HCT116 (cell line): ENCODE data around the gene BCL2L15. TPM values are rescaled to one million over a fixed set of nuclear protein-coding genes. Genes with fewer than 3 reads are reported as not detected.

Experiments
- ATAC-seq: fragments of 200-7000 bp; cut with Tn5 transposase; 2 replicates; pipeline ENCODE4 v1.9.1; 2020; ENCODE audit warnings: mild to moderate bottlenecking, moderate library complexity
- BruUV-seq: library from RNA; stranded (reverse); fragments of 400-500 nt; replicated peaks from 2 replicates; lab custom pipeline; 2021; lab: Mats Ljungman, UMichigan
- CTCF ChIA-PET: fragments of 300-600 bp; sonication (Branson Sonifier 250); formaldehyde crosslinking; loops from one replicate; lab custom pipeline; 2021; ENCODE audit warnings: antibody characterized with exemption; lab: Charles Lee
- POLR2A ChIA-PET: fragments of 300-600, 350-600 bp; sonication (Branson Sonifier 250); formaldehyde crosslinking; loops from one replicate; lab custom pipeline; 2021; ENCODE audit warnings: antibody characterized with exemption; lab: Charles Lee
- RAD21 ChIA-PET, 2 experiments: fragments of 300-600 bp; sonication (Branson Sonifier 250); formaldehyde crosslinking; loops; one replicate each; lab custom pipeline; 2023; ENCODE audit warnings: low total read pairs in 2 of 2; ENCODE audit not compliant: uncharacterized antibody in 2 of 2, unreplicated experiment in 2 of 2, low non-redundant PET in 1 of 2; lab: Charles Lee
- DNase-seq: peaks from one replicate; pipeline ENCODE4 v3.0.0-alpha.2; 2010; ENCODE audit warnings: low read depth, low spot score
- H2AFZ ChIP-seq: fragments of 200-600 bp; shearing (Covaris generic), sonication (generic); 2 replicates; pipeline ENCODE4 v1.6.1; 2017; ENCODE audit warnings: low read depth, mixed run types, mixed read lengths, antibody characterized with exemption, low read length; ENCODE audit not compliant: poor library complexity, severe bottlenecking
- H3K27ac ChIP-seq: 2 replicates; pipeline ENCODE4 v1.5.1; 2012; ENCODE audit warnings: low read depth, low read length
- H3K27me3 ChIP-seq: fragments of 200-600 bp; sonication (generic); 2 replicates; pipeline ENCODE4 v1.6.1; 2016; ENCODE audit warnings: mixed run types, low read length, mixed read lengths; ENCODE audit not compliant: insufficient read depth
- H3K36me3 ChIP-seq, 2 experiments: fragments of 200-500 bp in 1 of 2; fragments of 200-600 bp in 1 of 2; sonication (Bioruptor generic) in 1 of 2; sonication (generic) in 1 of 2; 2 replicates each; pipeline versions ENCODE4 v1.5.1 to v1.6.1; 2014 to 2016; ENCODE audit warnings: low read length in 2 of 2, inconsistent platforms in 1 of 2, mixed read lengths in 1 of 2, mixed run types in 1 of 2; ENCODE audit not compliant: insufficient read depth in 2 of 2, control insufficient read depth in 1 of 2
- H3K4me1 ChIP-seq, 2 experiments: fragments of 200-600 bp in 1 of 2; sonication (generic) in 1 of 2; 2 replicates each; pipeline versions ENCODE4 v1.5.1 to v1.6.1; 2012 to 2017; ENCODE audit warnings: low read length in 2 of 2, inconsistent platforms in 1 of 2, mild to moderate bottlenecking in 1 of 2, mixed read lengths in 1 of 2, mixed run types in 1 of 2, moderate library complexity in 1 of 2; ENCODE audit not compliant: insufficient read depth in 2 of 2, control insufficient read depth in 1 of 2
- H3K4me2 ChIP-seq: fragments of 200-600 bp; sonication (generic); 2 replicates; pipeline ENCODE4 v1.6.1; 2017; ENCODE audit warnings: mixed run types, low read length, mixed read lengths
- H3K4me3 ChIP-seq, 2 experiments: fragments of 200-600 bp in 1 of 2; sonication (generic) in 1 of 2; replicated peaks in 1 of 2; 2 replicates each; pipeline ENCODE4 v1.5.1; 2011 to 2016; ENCODE audit warnings: low read length in 2 of 2, control low read depth in 1 of 2, low read depth in 1 of 2, mild to moderate bottlenecking in 1 of 2, mixed read lengths in 1 of 2, mixed run types in 1 of 2
- H3K79me2 ChIP-seq: fragments of 200-600 bp; sonication (generic); 2 replicates; pipeline ENCODE4 v1.6.1; 2017; ENCODE audit warnings: mild to moderate bottlenecking, mixed run types, low read length, moderate library complexity, mixed read lengths; ENCODE audit not compliant: insufficient read depth
- H3K9ac ChIP-seq: fragments of 200-600 bp; sonication (generic); 2 replicates; pipeline ENCODE4 v1.6.1; 2016; ENCODE audit warnings: low read length, mixed read lengths
- H3K9me2 ChIP-seq: fragments of 200-600 bp; sonication (generic), shearing (Covaris generic); 2 replicates; pipeline ENCODE4 v1.6.1; 2017; ENCODE audit warnings: mixed run types, mild to moderate bottlenecking, moderate library complexity; ENCODE audit not compliant: insufficient read depth
- H3K9me3 ChIP-seq, 2 experiments: fragments of 200-500 bp in 1 of 2; fragments of 200-600 bp in 1 of 2; sonication (Bioruptor generic) in 1 of 2; sonication (generic) in 1 of 2; 2 replicates each; pipeline ENCODE4 v1.6.1; 2014 to 2017; ENCODE audit warnings: low read length in 2 of 2, mixed read lengths in 2 of 2, inconsistent platforms in 1 of 2, low read depth in 1 of 2, mild to moderate bottlenecking in 1 of 2, mixed run types in 1 of 2, moderate library complexity in 1 of 2; ENCODE audit not compliant: control insufficient read depth in 1 of 2, insufficient read depth in 1 of 2
- H4K20me1 ChIP-seq: fragments of 200-600 bp; sonication (generic), shearing (Covaris generic); 2 replicates; pipeline ENCODE4 v1.6.1; 2017; ENCODE audit warnings: mixed run types, mild to moderate bottlenecking, moderate library complexity; ENCODE audit not compliant: insufficient read depth
- CEBPB ChIP-seq: IDR thresholded peaks from 2 replicates; pipeline ENCODE4 v1.6.1; 2012; ENCODE audit warnings: low read depth
- EZH2 ChIP-seq: fragments of 200-600 bp; sonication (generic); IDR thresholded peaks from 2 replicates; pipeline ENCODE4 v1.6.1; 2017; ENCODE audit warnings: antibody characterized with exemption, mixed run types
- JUND ChIP-seq: IDR thresholded peaks from 2 replicates; pipeline ENCODE4 v1.6.1; 2012
- SP1 ChIP-seq: IDR thresholded peaks from 2 replicates; pipeline ENCODE4 v1.6.1; 2012; ENCODE audit warnings: low read depth
- SRF ChIP-seq: IDR thresholded peaks from 2 replicates; pipeline ENCODE4 v1.6.1; 2012; ENCODE audit warnings: low read depth
- YY1 ChIP-seq: IDR thresholded peaks from 2 replicates; pipeline ENCODE4 v1.6.1; 2011; ENCODE audit warnings: low read length, low read depth, moderate library complexity, mild to moderate bottlenecking; ENCODE audit not compliant: insufficient replicate concordance; ENCODE audit errors: extremely low read depth
- intact Hi-C: fragments of 100-400 bp; cut with micrococcal nuclease; formaldehyde crosslinking; loops from 2 replicates; pipeline ENCODE4 v1.10.0; 2022
- total RNA-seq: library from RNA; stranded (reverse); gene quantifications from one replicate; pipeline ENCODE4 v1.2.1, GENCODE V29; 2021; ENCODE audit not compliant: unreplicated experiment
- TF ChIP-seq, protein P1 (sequence below): IDR thresholded peaks from 2 replicates; pipeline ENCODE4 v1.6.1; 2012
- TF ChIP-seq, protein P2 (sequence below): IDR thresholded peaks from 2 replicates; pipeline ENCODE4 v1.6.1; 2012; ENCODE audit warnings: low read depth

Gene BCL2L15
- total RNA-seq, 1 experiment from 2014 or later, result 0.54 TPM

DNA sequence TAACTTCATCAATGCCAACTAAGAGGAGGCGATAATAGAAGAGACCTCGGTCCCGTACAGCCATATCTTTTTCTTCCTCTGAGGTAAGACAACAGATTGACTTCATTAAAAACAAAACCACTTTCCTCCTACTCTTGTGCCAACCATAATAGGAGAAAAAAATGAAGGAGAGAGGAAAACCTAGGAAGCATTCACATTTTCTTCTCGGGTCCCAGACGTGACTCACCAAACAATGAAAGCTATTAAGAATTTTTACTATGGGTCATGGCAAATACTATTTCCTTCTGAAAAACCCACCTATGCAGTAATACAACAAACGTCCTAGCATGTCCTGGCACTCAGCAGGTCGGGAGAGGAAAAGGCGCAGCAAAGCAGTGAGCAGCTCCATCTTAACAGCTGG lies 8.6 kb upstream of the BCL2L15 start (continued):
- TF ChIP-seq YY1 (no peak), EZH2 (no peak)

DNA sequence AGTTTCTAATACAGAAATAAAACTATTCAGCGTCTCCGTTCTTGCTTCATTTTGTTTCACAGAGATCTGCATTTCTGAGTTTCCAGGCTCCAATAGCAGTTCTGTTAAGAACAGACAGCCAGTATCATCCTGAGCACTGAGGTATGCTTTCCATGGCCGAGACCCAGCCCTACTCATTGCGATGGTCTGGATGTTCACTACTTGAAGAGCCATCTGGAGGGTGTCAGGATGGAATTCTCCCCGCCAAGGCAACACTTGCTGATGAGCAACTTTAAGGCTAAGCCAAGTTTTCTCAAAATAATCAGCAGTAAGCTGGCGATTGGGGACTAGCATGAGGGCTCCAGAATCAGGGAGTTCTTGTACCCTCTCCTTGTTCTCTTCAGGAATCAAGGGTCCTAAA lies 7.7 kb upstream of the BCL2L15 start:
- POLR2A ChIA-PET, result no interaction called here
- Histone ChIP-seq H3K9ac (no peak overlapping the region), H3K4me1 (no peaks in the 10 kb centered on the region), H2AFZ (no peak overlapping the region), H3K9me3 (no peaks in the 10 kb centered on the region), H3K4me3 (no peak overlapping the region), H4K20me1 (no peaks in the 10 kb centered on the region), H3K27me3 (no peaks in the 10 kb centered on the region), H3K27ac (no peak overlapping the region), H3K4me2 (no peak overlapping the region), H3K36me3 (peaks cover 8 to 9% of the 10 kb centered on the region in 2 experiments; a peak in 1 of 4 replicates), H3K9me2 (no peaks in the 10 kb centered on the region), H3K79me2 (no peaks in the 10 kb centered on the region)
- TF ChIP-seq SRF (no peak), JUND (no peak), CEBPB (no peak), SP1 (no peak), EZH2 (no peak)
- TF ChIP-seq, protein P1, sequence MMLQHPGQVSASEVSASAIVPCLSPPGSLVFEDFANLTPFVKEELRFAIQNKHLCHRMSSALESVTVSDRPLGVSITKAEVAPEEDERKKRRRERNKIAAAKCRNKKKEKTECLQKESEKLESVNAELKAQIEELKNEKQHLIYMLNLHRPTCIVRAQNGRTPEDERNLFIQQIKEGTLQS, result no peak
- TF ChIP-seq, protein P2, sequence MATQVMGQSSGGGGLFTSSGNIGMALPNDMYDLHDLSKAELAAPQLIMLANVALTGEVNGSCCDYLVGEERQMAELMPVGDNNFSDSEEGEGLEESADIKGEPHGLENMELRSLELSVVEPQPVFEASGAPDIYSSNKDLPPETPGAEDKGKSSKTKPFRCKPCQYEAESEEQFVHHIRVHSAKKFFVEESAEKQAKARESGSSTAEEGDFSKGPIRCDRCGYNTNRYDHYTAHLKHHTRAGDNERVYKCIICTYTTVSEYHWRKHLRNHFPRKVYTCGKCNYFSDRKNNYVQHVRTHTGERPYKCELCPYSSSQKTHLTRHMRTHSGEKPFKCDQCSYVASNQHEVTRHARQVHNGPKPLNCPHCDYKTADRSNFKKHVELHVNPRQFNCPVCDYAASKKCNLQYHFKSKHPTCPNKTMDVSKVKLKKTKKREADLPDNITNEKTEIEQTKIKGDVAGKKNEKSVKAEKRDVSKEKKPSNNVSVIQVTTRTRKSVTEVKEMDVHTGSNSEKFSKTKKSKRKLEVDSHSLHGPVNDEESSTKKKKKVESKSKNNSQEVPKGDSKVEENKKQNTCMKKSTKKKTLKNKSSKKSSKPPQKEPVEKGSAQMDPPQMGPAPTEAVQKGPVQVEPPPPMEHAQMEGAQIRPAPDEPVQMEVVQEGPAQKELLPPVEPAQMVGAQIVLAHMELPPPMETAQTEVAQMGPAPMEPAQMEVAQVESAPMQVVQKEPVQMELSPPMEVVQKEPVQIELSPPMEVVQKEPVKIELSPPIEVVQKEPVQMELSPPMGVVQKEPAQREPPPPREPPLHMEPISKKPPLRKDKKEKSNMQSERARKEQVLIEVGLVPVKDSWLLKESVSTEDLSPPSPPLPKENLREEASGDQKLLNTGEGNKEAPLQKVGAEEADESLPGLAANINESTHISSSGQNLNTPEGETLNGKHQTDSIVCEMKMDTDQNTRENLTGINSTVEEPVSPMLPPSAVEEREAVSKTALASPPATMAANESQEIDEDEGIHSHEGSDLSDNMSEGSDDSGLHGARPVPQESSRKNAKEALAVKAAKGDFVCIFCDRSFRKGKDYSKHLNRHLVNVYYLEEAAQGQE, result no peak
- no peak for ATAC-seq
- RAD21 ChIA-PET, result no interaction called here
- intact Hi-C loops, result no loop called here
- DNase-seq, result no peak
- CTCF ChIA-PET, result no interaction called here
- no TSS peak for BruUV-seq
